HEK293 (cell line): ENCODE measurements around the gene CECR2.

Experiments used
- PRDM10 ChIP-seq: fragments of 450-650 bp; formaldehyde crosslinking; IDR thresholded peaks from 2 replicates; pipeline ENCODE4 v1.5.1; 2016; ENCODE audit warnings: missing biosample characterization, missing genetic modification characterization
- ZNF140 ChIP-seq: fragments of 450-650 bp; formaldehyde crosslinking; IDR thresholded peaks from 2 replicates; pipeline ENCODE4 v1.5.1; 2016; ENCODE audit warnings: missing biosample characterization, missing genetic modification characterization
- ZNF184 ChIP-seq: fragments of 450-650 bp; IDR thresholded peaks from 2 replicates; pipeline ENCODE4 v1.5.1; 2018; ENCODE audit warnings: missing biosample characterization, mild to moderate bottlenecking, missing genetic modification characterization
- ZNF639 ChIP-seq: fragments of 450-650 bp; formaldehyde crosslinking; IDR thresholded peaks from 2 replicates; pipeline ENCODE4 v1.5.1; 2016; ENCODE audit warnings: missing biosample characterization, missing genetic modification characterization
- ZNF776 ChIP-seq: fragments of 450-650 bp; formaldehyde crosslinking; IDR thresholded peaks from 2 replicates; pipeline ENCODE4 v1.5.0; 2017; ENCODE audit warnings: missing biosample characterization, missing genetic modification characterization, borderline replicate concordance
- ZNF777 ChIP-seq: fragments of 450-650 bp; formaldehyde crosslinking; IDR thresholded peaks from 2 replicates; pipeline ENCODE4 v1.5.1; 2017; ENCODE audit warnings: missing biosample characterization, missing genetic modification characterization, borderline replicate concordance
- TF ChIP-seq, protein P1 (sequence below): fragments of 450-650 bp; formaldehyde crosslinking; IDR thresholded peaks from 2 replicates; pipeline ENCODE4 v1.5.1; 2016; ENCODE audit warnings: missing biosample characterization, missing genetic modification characterization

DNA sequence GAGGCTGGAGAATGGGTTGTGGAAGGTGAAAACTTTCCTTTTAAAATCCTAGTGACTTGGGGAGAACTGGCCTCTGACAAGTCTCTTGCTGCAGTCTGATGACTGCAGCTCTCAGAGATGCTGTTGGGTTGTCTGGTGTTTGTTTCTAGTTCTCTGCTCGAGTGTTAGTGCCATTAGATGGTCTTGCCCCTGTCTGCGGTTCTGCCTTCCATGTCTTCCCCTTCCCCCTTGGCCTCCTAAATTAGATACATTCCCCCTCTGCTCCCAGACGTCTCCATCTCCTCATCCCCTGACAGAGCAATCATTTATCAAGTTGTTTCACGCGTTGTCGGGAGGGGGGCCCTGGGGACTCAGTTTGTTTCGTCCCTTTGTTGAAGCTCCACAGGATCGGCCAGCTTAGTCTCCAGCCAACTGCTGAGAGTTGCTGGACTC lies 67.7 kb downstream of the CECR2 start:
- TF ChIP-seq ZNF777 (tag by site-specific recombination): no peak
- TF ChIP-seq, protein P1, sequence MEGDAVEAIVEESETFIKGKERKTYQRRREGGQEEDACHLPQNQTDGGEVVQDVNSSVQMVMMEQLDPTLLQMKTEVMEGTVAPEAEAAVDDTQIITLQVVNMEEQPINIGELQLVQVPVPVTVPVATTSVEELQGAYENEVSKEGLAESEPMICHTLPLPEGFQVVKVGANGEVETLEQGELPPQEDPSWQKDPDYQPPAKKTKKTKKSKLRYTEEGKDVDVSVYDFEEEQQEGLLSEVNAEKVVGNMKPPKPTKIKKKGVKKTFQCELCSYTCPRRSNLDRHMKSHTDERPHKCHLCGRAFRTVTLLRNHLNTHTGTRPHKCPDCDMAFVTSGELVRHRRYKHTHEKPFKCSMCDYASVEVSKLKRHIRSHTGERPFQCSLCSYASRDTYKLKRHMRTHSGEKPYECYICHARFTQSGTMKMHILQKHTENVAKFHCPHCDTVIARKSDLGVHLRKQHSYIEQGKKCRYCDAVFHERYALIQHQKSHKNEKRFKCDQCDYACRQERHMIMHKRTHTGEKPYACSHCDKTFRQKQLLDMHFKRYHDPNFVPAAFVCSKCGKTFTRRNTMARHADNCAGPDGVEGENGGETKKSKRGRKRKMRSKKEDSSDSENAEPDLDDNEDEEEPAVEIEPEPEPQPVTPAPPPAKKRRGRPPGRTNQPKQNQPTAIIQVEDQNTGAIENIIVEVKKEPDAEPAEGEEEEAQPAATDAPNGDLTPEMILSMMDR (tag by site-specific recombination): no peak
- no peak for TF ChIP-seq ZNF776
- TF ChIP-seq ZNF140 (tag by site-specific recombination): no peak
- no peak for TF ChIP-seq ZNF184 (tag by site-specific recombination)
- no peak for TF ChIP-seq PRDM10 (tag by site-specific recombination)
- no peak for TF ChIP-seq ZNF639 (tag by site-specific recombination)
